Astrocyte (in vitro differentiated cells and primary cell): Measurements from ENCODE around the gene UBE2E2.

ENCODE experiments used
- EZH2 ChIP-seq: IDR thresholded peaks from 2 replicates; pipeline ENCODE4 v1.6.1; 2012; ENCODE audit warnings: mild to moderate bottlenecking, low read length, inconsistent platforms; ENCODE audit not compliant: insufficient read depth
- TF ChIP-seq, protein P1 (sequence below): IDR thresholded peaks from 2 replicates; pipeline ENCODE4 v1.5.1; 2011; ENCODE audit warnings: low read depth, mild to moderate bottlenecking, inconsistent platforms, low read length, moderate library complexity; ENCODE audit not compliant: insufficient read depth

DNA sequence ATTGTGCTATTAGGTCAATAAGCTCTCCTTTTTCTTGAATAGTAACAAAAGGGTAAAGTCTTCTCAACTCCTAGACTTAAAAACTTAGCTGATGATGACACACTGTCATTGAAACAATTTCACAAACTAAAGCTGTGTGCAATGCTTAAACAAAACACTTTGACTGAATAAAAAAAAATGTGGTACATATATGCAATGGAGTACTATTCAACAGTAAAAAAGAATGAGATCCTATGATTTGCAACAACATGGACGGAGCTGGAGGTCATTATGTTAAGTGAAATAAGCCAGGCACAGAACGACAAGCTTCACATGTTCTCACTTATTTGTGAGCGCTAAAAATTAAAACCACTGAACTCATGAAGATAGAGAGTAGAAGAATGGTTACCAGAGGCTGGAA, 370.7 kb downstream of the UBE2E2 start:
- TF ChIP-seq, protein P1, sequence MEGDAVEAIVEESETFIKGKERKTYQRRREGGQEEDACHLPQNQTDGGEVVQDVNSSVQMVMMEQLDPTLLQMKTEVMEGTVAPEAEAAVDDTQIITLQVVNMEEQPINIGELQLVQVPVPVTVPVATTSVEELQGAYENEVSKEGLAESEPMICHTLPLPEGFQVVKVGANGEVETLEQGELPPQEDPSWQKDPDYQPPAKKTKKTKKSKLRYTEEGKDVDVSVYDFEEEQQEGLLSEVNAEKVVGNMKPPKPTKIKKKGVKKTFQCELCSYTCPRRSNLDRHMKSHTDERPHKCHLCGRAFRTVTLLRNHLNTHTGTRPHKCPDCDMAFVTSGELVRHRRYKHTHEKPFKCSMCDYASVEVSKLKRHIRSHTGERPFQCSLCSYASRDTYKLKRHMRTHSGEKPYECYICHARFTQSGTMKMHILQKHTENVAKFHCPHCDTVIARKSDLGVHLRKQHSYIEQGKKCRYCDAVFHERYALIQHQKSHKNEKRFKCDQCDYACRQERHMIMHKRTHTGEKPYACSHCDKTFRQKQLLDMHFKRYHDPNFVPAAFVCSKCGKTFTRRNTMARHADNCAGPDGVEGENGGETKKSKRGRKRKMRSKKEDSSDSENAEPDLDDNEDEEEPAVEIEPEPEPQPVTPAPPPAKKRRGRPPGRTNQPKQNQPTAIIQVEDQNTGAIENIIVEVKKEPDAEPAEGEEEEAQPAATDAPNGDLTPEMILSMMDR = no peak
- TF ChIP-seq EZH2 = no peak
